K562 (cell line): ENCODE data around the gene SERF2. TPM values are rescaled to one million over a fixed set of nuclear protein-coding genes. Genes with fewer than 3 reads are reported as not detected.

ENCODE experiments used
- BRD9 ChIP-seq: fragments of 450-650 bp; IDR thresholded peaks from 2 replicates; pipeline ENCODE4 v1.6.1; 2018; ENCODE audit warnings: low read depth; ENCODE audit not compliant: partially characterized antibody
- ELK3 ChIP-seq: fragments of 450-650 bp; formaldehyde crosslinking; IDR thresholded peaks from 2 replicates; pipeline ENCODE4 v1.4.0; 2020; ENCODE audit warnings: mild to moderate bottlenecking
- ETV6 ChIP-seq, 3 experiments: fragments of 150-350 bp in 1 of 3; sonication (generic) in 1 of 3; formaldehyde crosslinking in 1 of 3; IDR thresholded peaks; 2 replicates each; pipeline versions ENCODE4 v1.6.1 to v1.8.0; 2014 to 2022; ENCODE audit warnings: borderline replicate concordance in 2 of 3, low read depth in 2 of 3, antibody characterized with exemption in 1 of 3, low read length in 1 of 3, mild to moderate bottlenecking in 1 of 3, missing genetic modification reagents in 1 of 3
- FOXA1 ChIP-seq: fragments of 450-650 bp; IDR thresholded peaks from 2 replicates; pipeline ENCODE4 v1.6.1; 2016; ENCODE audit warnings: mild to moderate bottlenecking, borderline replicate concordance
- GABPA ChIP-seq: fragments of 200-800 bp; sonication (Bioruptor generic); conservative IDR thresholded peaks from 2 replicates; pipeline ENCODE4 v1.6.1; 2016; ENCODE audit warnings: low read depth, missing genetic modification characterization, missing compliant biosample characterization
- GTF2E2 ChIP-seq: fragments of 200-800 bp; sonication (Bioruptor generic); IDR thresholded peaks from 2 replicates; pipeline ENCODE4 v1.6.1; 2016; ENCODE audit warnings: missing genetic modification characterization, missing compliant biosample characterization
- MTA2 ChIP-seq: fragments of 450-650 bp; IDR thresholded peaks from 2 replicates; pipeline ENCODE4 v1.6.1; 2016; ENCODE audit warnings: low read depth
- PHB ChIP-seq: fragments of 250-450 bp; sonication (Bioruptor Pico); IDR thresholded peaks from 2 replicates; pipeline ENCODE4 v1.5.0; 2021
- ZBTB40 ChIP-seq, 2 experiments: fragments of 450-650 bp in 1 of 2; sonication (generic) in 1 of 2; formaldehyde crosslinking in 1 of 2; IDR thresholded peaks; 2 replicates each; pipeline versions ENCODE4 v1.7.1 to v1.9.0; 2016 to 2022; ENCODE audit warnings: inconsistent platforms in 1 of 2, mild to moderate bottlenecking in 1 of 2, missing genetic modification reagents in 1 of 2
- ZBTB49 ChIP-seq: sonication (generic); formaldehyde crosslinking; IDR thresholded peaks from 2 replicates; pipeline ENCODE4 v1.8.0; 2022; ENCODE audit warnings: missing genetic modification reagents, mild to moderate bottlenecking, borderline replicate concordance
- ZNF511 ChIP-seq: sonication (generic); formaldehyde crosslinking; IDR thresholded peaks from 2 replicates; pipeline ENCODE4 v1.8.0; 2022; ENCODE audit warnings: mild to moderate bottlenecking, missing genetic modification reagents
- ZNF589 ChIP-seq: fragments of 200-800 bp; sonication (Bioruptor generic); IDR thresholded peaks from 2 replicates; pipeline ENCODE4 v1.6.1; 2016; ENCODE audit warnings: low read depth, missing genetic modification characterization, missing compliant biosample characterization
- polyA plus RNA-seq, 8 experiments: library from polyadenylated mRNA; depleted of rRNA in 4 of 8; stranded (reverse) in 5 of 8; unstranded in 3 of 8; fragments of >200 nt; fragmentation: Nextera tagmentation in 2 of 8; fragmentation: Illumina TruSeq in 1 of 8; extraction: Ambion mirVana in 2 of 8; extraction: Trizol in 1 of 8; gene quantifications; 2 replicates each; pipeline versions ENCODE4 v1.2.1 to v1.2.3, GENCODE V29; 2011 to 2014; ENCODE audit warnings: inconsistent platforms in 1 of 8, missing spikeins in 1 of 8
- total RNA-seq, 7 experiments: library from RNA; depleted of rRNA in 6 of 7; stranded (reverse); fragments of >200 nt in 6 of 7; fragmentation: Illumina TruSeq in 2 of 7; extraction: Trizol in 2 of 7; gene quantifications; 2 replicates each; pipeline versions ENCODE4 v1.2.1 to v1.2.3, GENCODE V29; 2011 to 2021; ENCODE audit warnings: low replicate concordance in 1 of 7

Gene SERF2
- total and polyA plus RNA-seq, 9 of the 15 experiments (the other 6 are each of a cell fraction or from before 2014, with no cell fraction given), result 497 to 3,360 (median 867) TPM

GRCh38 chr15:43824302-43825246, 32.5 kb downstream of the SERF2 start, which contains the start of gene MFAP1 (continued):
- TF ChIP-seq ZBTB40 (IDR thresholded peaks at IDR 0.05), result peak; percentile 90
- TF ChIP-seq ZBTB40 (CRISPR knock-in tag; IDR thresholded peaks at IDR 0.05), result no peak
- TF ChIP-seq ETV6 (IDR thresholded peaks at IDR 0.05; ENCODE audit: borderline replicate concordance in 1 of 2, low read depth in 2 of 2, low read length in 1 of 2), result no peak
- TF ChIP-seq ETV6 (CRISPR knock-in tag; IDR thresholded peaks at IDR 0.05; ENCODE audit: borderline replicate concordance), result no peak
- peak; percentile 95 for TF ChIP-seq GABPA (tag)
- TF ChIP-seq FOXA1, result no peak
- TF ChIP-seq PHB, result no peak
- no peak for TF ChIP-seq ELK3 (CRISPR knock-in tag)
- TF ChIP-seq MTA2, result no peak
- TF ChIP-seq ZBTB49, result no peak
- TF ChIP-seq ZNF589 (CRISPR knock-in tag), result peak; percentile 64; the same call in 1 of the 2 replicates
- peak; percentile 80 for TF ChIP-seq BRD9
- TF ChIP-seq ZNF511 (CRISPR knock-in tag), result peak; percentile 76
- TF ChIP-seq GTF2E2 (tag), result peak; percentile 75
